ENCODE measurements around the gene IMPG2.

The IMPG2 gene

GRCh38 chr3:101203411-101203810 lies 117.0 kb downstream of the IMPG2 start:
- Histone ChIP-seq H3K4me1 (ENCODE audit: control insufficient read depth, insufficient read depth, low read length) (peaks cover 10% of the 10 kb centered on the region; the same call in 1 of the 2 replicates), H3K27ac (ENCODE audit: extremely low read depth, low read depth, low read length) (no peak overlapping the region), H3K4me3 (ENCODE audit: low read depth, low read length) (no peak overlapping the region), H3K36me3 (ENCODE audit: control insufficient read depth in 2 of 2, insufficient read depth in 1 of 2, low read length in 2 of 2) (no peaks in the 10 kb centered on the region), H3K9me3 (ENCODE audit: control insufficient read depth, insufficient read depth, low read depth, low read length) (no peaks in the 10 kb centered on the region)
- no peak for TF ChIP-seq CTCF (tag by site-specific recombination; IDR thresholded peaks at IDR 0.05)
- TF ChIP-seq PRDM2 (tag by site-specific recombination; IDR thresholded peaks at IDR 0.05; ENCODE audit: borderline replicate concordance) = no peak
- TF ChIP-seq ZNF404 (tag by site-specific recombination; IDR thresholded peaks at IDR 0.05) = no peak
- no peak for TF ChIP-seq GLI4 (tag by site-specific recombination; IDR thresholded peaks at IDR 0.05)
- CTCF ChIA-PET = no interaction called here
- POLR2A ChIA-PET = no interaction called here

- Histone ChIP-seq H3K9me3 (ENCODE audit: control insufficient read depth, insufficient read depth, low read depth, low read length) (no peaks in the 10 kb centered on the region), H3K36me3 (ENCODE audit: control insufficient read depth in 2 of 2, insufficient read depth in 1 of 2, low read length in 2 of 2) (no peaks in the 10 kb centered on the region), H3K4me1 (ENCODE audit: control insufficient read depth, insufficient read depth, low read length) (peaks cover 10% of the 10 kb centered on the region; the same call in 1 of the 2 replicates), H3K27ac (ENCODE audit: extremely low read depth, low read depth, low read length) (no peak overlapping the region), H3K4me3 (ENCODE audit: low read depth, low read length) (no peak overlapping the region)
- ChIA-PET CTCF (no interaction called here), POLR2A (no interaction called here)
- TF ChIP-seq BCL11A (tag by site-specific recombination; IDR thresholded peaks at IDR 0.05; ENCODE audit: low read depth) (no peak), ZNF514 (tag by site-specific recombination; IDR thresholded peaks at IDR 0.05) (no peak), ZNF596 (tag by site-specific recombination; IDR thresholded peaks at IDR 0.05) (no peak), ZNF341 (tag by site-specific recombination; IDR thresholded peaks at IDR 0.05; ENCODE audit: low read depth) (no peak), ZNF707 (tag by site-specific recombination; IDR thresholded peaks at IDR 0.05) (no peak), ZNF623 (tag by site-specific recombination; IDR thresholded peaks at IDR 0.05) (no peak), ZNF664 (tag by site-specific recombination; IDR thresholded peaks at IDR 0.05) (0 out of 2 replicates have a peak, but pooled peaks have one; percentile 16)
Observed at GRCh38 chr3:101202640-101203039, 117.7 kb downstream of the IMPG2 start.

GRCh38 chr3:101200461-101200860 lies 119.9 kb downstream of the IMPG2 start:
- Histone ChIP-seq H3K36me3 (ENCODE audit: control insufficient read depth in 2 of 2, insufficient read depth in 1 of 2, low read length in 2 of 2) (no peaks in the 10 kb centered on the region), H3K4me1 (ENCODE audit: control insufficient read depth, insufficient read depth, low read length) (peaks cover 10% of the 10 kb centered on the region; the same call in 1 of the 2 replicates), H3K9me3 (ENCODE audit: control insufficient read depth, insufficient read depth, low read depth, low read length) (no peaks in the 10 kb centered on the region), H3K4me3 (ENCODE audit: low read depth, low read length) (no peak overlapping the region), H3K27ac (ENCODE audit: extremely low read depth, low read depth, low read length) (no peak overlapping the region)
- ChIA-PET POLR2A (no interaction called here), CTCF (no interaction called here)
- TF ChIP-seq GLIS1 (tag by site-specific recombination; IDR thresholded peaks at IDR 0.05) = no peak
- 0 out of 2 replicates have a peak, but pooled peaks have one; percentile 8 for TF ChIP-seq FEZF1 (tag by site-specific recombination; IDR thresholded peaks at IDR 0.05)
- peak; percentile 78 for TF ChIP-seq PRDM6 (tag by site-specific recombination; IDR thresholded peaks at IDR 0.05)
- peak; percentile 49; the same call in 1 of the 2 replicates for TF ChIP-seq TCF7L2 (IDR thresholded peaks at IDR 0.05; ENCODE audit: borderline replicate concordance, low read depth, low read length)

Data from HEK293 (cell line).